Right hindlimb (tissue), 1 donor: ENCODE data around the gene CYP26C1.

ENCODE experiments used
- DNase-seq: peaks from one replicate; pipeline ENCODE4 v3.0.0-alpha.2; 2018

Gene CYP26C1

GRCh38 chr10:93064874-93065660 is 4.5 kb downstream of the CYP26C1 start:
- DNase-seq: no peak

GRCh38 chr10:93065675-93066543 is 5.3 kb downstream of the CYP26C1 start:
- no peak for DNase-seq

GRCh38 chr10:93066544-93066913 is 5.9 kb downstream of the CYP26C1 start:
- DNase-seq: no peak

- DNase-seq: no peak
These were observed 7.1 kb downstream of the CYP26C1 start for GRCh38 chr10:93067443-93068365.

- DNase-seq: peak; percentile 61
These were observed 8.0 kb downstream of the CYP26C1 start for GRCh38 chr10:93068411-93069244.

GRCh38 chr10:93069245-93069561 is 8.6 kb downstream of the CYP26C1 start:
- no peak for DNase-seq

- DNase-seq: no peak
These were observed 10.0 kb downstream of the CYP26C1 start for GRCh38 chr10:93070378-93071176.

- no peak for DNase-seq
These were observed 10.5 kb downstream of the CYP26C1 start for GRCh38 chr10:93071177-93071472.

- DNase-seq: peak; percentile 35
These were observed 11.2 kb downstream of the CYP26C1 start for GRCh38 chr10:93071674-93072224.

- DNase-seq: no peak
These were observed 11.7 kb downstream of the CYP26C1 start for GRCh38 chr10:93072225-93072712.

- DNase-seq: no peak
These were observed 12.3 kb downstream of the CYP26C1 start for GRCh38 chr10:93072713-93073538.

- no peak for DNase-seq
These were observed 13.0 kb downstream of the CYP26C1 start, which contains the start of gene CYP26A1 for GRCh38 chr10:93073539-93074146. Gene CYP26A1, plus strand, starts transcription at chr10:93073893. Its CDS starts 42 bp downstream, at chr10:93073935.

GRCh38 chr10:93074147-93074596 is 13.6 kb downstream of the CYP26C1 start:
- DNase-seq: no peak

GRCh38 chr10:93074597-93075368 is 14.2 kb downstream of the CYP26C1 start:
- no peak for DNase-seq

GRCh38 chr10:93075369-93076221 is 15.0 kb downstream of the CYP26C1 start:
- no peak for DNase-seq

- no peak for DNase-seq
These were observed 16.3 kb downstream of the CYP26C1 start for GRCh38 chr10:93076871-93077270.

- no peak for DNase-seq
These were observed 17.3 kb downstream of the CYP26C1 start for GRCh38 chr10:93077860-93078337.
